Measurements from ENCODE around the gene LAMC2.

DNA sequence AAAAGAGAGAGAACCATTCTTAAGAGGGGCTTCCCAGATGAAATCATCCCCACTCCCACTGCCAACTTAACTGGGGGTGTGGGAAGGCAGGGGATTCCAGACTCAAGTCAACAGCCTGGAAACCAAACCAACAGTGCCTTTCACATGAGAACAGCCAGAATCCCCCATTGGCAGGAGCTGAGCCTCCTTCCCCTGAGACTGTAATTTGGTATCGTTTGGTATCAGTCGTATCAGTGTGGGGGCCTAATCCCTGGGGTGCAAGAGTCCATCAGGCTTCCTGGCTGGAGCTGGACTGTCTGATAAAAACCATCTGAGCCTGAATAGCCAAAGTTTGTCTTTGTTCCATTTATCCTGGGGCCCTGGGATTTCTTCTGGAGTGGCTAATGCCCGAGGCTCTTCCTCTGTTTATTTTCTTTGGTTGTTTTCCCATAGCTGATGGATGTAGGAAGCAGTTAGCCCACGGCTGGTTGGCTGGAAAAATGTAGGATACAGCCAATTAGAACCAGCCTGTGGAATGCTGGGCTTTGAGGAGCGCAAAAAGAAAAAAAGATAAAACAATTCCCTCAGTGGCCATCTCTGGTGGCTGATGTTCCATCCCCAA lies 84.6 kb downstream of the LAMC2 start:
- TF ChIP-seq, protein P1, sequence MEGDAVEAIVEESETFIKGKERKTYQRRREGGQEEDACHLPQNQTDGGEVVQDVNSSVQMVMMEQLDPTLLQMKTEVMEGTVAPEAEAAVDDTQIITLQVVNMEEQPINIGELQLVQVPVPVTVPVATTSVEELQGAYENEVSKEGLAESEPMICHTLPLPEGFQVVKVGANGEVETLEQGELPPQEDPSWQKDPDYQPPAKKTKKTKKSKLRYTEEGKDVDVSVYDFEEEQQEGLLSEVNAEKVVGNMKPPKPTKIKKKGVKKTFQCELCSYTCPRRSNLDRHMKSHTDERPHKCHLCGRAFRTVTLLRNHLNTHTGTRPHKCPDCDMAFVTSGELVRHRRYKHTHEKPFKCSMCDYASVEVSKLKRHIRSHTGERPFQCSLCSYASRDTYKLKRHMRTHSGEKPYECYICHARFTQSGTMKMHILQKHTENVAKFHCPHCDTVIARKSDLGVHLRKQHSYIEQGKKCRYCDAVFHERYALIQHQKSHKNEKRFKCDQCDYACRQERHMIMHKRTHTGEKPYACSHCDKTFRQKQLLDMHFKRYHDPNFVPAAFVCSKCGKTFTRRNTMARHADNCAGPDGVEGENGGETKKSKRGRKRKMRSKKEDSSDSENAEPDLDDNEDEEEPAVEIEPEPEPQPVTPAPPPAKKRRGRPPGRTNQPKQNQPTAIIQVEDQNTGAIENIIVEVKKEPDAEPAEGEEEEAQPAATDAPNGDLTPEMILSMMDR (IDR thresholded peaks at IDR 0.05) = no peak
- no peak for TF ChIP-seq POLR2A (IDR thresholded peaks at IDR 0.05)
